Trophoblast cell (in vitro differentiated cells and primary cell): ENCODE data around the gene F13B.

Source experiments
- DNase-seq, 2 donors: peaks; one replicate each; pipeline ENCODE4 v3.0.0-alpha.2; 2016
- H2AFZ ChIP-seq: 2 replicates; pipeline ENCODE4 v1.6.1; 2013; ENCODE audit warnings: low read length, moderate library complexity, mild to moderate bottlenecking; ENCODE audit not compliant: insufficient read depth, poor library complexity
- H2AK5ac ChIP-seq: 2 replicates; pipeline ENCODE4 v1.6.1; 2013; ENCODE audit warnings: mild to moderate bottlenecking, low read length
- H2BK120ac ChIP-seq: 2 replicates; pipeline ENCODE4 v1.6.1; 2013; ENCODE audit warnings: low read length, mild to moderate bottlenecking, moderate library complexity; ENCODE audit not compliant: insufficient read depth, poor library complexity
- H2BK12ac ChIP-seq: 2 replicates; pipeline ENCODE4 v1.6.1; 2013; ENCODE audit warnings: mild to moderate bottlenecking, low read length, moderate library complexity
- H2BK5ac ChIP-seq: 2 replicates; pipeline ENCODE4 v1.6.1; 2013; ENCODE audit warnings: low read length, low read depth, moderate library complexity, mild to moderate bottlenecking; ENCODE audit not compliant: poor library complexity
- H3K14ac ChIP-seq: 2 replicates; pipeline ENCODE4 v1.6.1; 2013; ENCODE audit warnings: mild to moderate bottlenecking, low read length
- H3K18ac ChIP-seq: 2 replicates; pipeline ENCODE4 v1.6.1; 2013; ENCODE audit warnings: mild to moderate bottlenecking, low read length
- H3K23ac ChIP-seq: 2 replicates; pipeline ENCODE4 v1.6.1; 2013; ENCODE audit warnings: low read length
- H3K27ac ChIP-seq: 2 replicates; pipeline ENCODE4 v1.5.1; 2013; ENCODE audit warnings: low read depth, mild to moderate bottlenecking, inconsistent platforms, low read length, moderate library complexity
- H3K27me3 ChIP-seq: 2 replicates; pipeline ENCODE4 v1.6.1; 2013; ENCODE audit warnings: inconsistent platforms, mild to moderate bottlenecking, low read length, moderate library complexity; ENCODE audit not compliant: insufficient read depth
- H3K36me3 ChIP-seq, 2 experiments: 1 replicate in 1 of 2; 2 replicates in 1 of 2; pipeline ENCODE4 v1.6.1; 2013; ENCODE audit warnings: low read length in 2 of 2, mild to moderate bottlenecking in 2 of 2, moderate library complexity in 1 of 2; ENCODE audit not compliant: insufficient read depth in 2 of 2, control insufficient read depth in 1 of 2
- H3K4ac ChIP-seq: 2 replicates; pipeline ENCODE4 v1.6.1; 2013; ENCODE audit warnings: low read depth, mild to moderate bottlenecking, low read length, moderate library complexity
- H3K4me1 ChIP-seq, 2 experiments: 1 replicate in 1 of 2; 2 replicates in 1 of 2; pipeline ENCODE4 v1.6.1; 2013; ENCODE audit warnings: low read length in 2 of 2, mild to moderate bottlenecking in 2 of 2, moderate library complexity in 1 of 2; ENCODE audit not compliant: insufficient read depth in 2 of 2, control insufficient read depth in 1 of 2
- H3K4me2 ChIP-seq: 2 replicates; pipeline ENCODE4 v1.6.1; 2013; ENCODE audit warnings: inconsistent platforms, mild to moderate bottlenecking, low read length, moderate library complexity
- H3K4me3 ChIP-seq: 2 replicates; pipeline ENCODE4 v1.5.1; 2013; ENCODE audit warnings: mild to moderate bottlenecking, low read depth, low read length, inconsistent platforms
- H3K79me1 ChIP-seq: one replicate; pipeline ENCODE4 v1.6.1; 2013; ENCODE audit warnings: low read length
- H3K79me2 ChIP-seq: 2 replicates; pipeline ENCODE4 v1.6.1; 2013; ENCODE audit warnings: low read length, mild to moderate bottlenecking; ENCODE audit not compliant: control insufficient read depth, insufficient read depth, poor library complexity
- H3K9ac ChIP-seq: 2 replicates; pipeline ENCODE4 v1.6.1; 2013; ENCODE audit warnings: mild to moderate bottlenecking, low read length
- H3K9me3 ChIP-seq: 2 replicates; pipeline ENCODE4 v1.6.1; 2013; ENCODE audit warnings: low read depth, mild to moderate bottlenecking, control low read depth, inconsistent platforms, low read length; ENCODE audit not compliant: insufficient read depth
- H4K12ac ChIP-seq: 2 replicates; pipeline ENCODE4 v1.6.1; 2013; ENCODE audit warnings: low read depth, mild to moderate bottlenecking, low read length, moderate library complexity
- H4K8ac ChIP-seq: 2 replicates; pipeline ENCODE4 v1.6.1; 2013; ENCODE audit warnings: low read depth, mild to moderate bottlenecking, low read length, moderate library complexity
- H4K91ac ChIP-seq: one replicate; pipeline ENCODE4 v1.6.1; 2013; ENCODE audit warnings: low read depth, mild to moderate bottlenecking, low read length, moderate library complexity
- WGBS: extraction: QIAGEN DNeasy Blood & Tissue Kit; methylation state at CpG from one replicate; pipeline ENCODE4 v1.1.7; 2013; ENCODE audit warnings: missing lambda C conversion rate; ENCODE audit not compliant: insufficient read length, insufficient coverage; ENCODE audit errors: extremely low coverage; 5-methylcytosine and 5-hydroxymethylcytosine counted together

Gene F13B

DNA sequence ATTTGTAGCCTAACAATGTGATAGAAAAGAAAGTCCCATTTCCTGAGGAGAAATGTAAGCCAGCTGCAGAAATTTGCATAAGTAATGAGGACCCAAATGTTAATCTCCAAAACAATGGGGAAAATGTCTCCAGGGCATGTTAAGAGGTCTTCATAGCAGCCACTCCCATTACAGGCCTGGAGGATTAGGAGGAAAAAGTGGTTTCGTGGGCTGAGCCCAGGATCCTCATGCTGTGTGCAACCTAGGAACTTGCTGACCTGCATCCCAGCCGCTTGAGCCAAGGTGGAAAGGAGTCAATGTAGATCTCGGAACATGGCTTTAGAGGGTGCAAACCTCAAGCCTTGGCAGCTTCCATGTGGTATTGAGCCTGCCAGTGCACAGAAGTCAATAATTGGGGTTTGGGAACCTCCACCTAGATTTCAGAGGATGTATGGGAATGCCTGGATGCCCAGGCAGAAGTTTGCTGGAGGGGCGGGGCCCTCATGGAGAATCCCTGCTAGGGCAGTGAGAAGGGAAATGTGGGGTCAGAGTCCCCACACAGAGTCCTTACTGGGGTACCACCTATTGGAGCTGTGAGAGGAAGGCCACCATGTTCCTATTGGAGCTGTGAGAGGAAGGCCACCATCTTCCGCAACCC is 14.2 kb upstream of the F13B start:
- H3K79me2 ChIP-seq = no peaks in the 10 kb centered on the region

DNA sequence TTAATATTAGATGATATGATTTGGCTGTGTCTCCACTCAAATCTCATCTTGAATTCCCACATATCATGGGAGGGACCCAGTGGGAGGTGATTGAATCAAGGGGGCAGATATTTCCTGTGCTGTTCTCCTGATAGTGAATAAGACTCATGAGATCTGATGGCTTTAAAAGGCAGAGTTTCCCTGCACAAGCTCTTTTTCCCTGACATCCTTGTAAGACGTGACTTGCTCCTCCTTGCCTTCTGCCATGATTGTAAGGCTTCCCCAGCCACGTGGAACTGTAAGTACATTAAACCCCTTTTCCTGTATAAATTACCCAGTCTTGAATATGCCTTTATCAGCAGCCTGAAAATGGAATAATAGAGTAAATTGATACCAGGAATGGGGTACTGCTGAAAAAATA is 13.3 kb upstream of the F13B start:
- WGBS = no CpG with 5 or more reads among the region's 2 CpGs
- Histone ChIP-seq H3K23ac (no peak overlapping the region), H3K4me1 (no peaks in the 10 kb centered on the region), H2BK5ac (no peak overlapping the region), H3K9ac (no peak overlapping the region), H4K8ac (no peak overlapping the region), H3K27ac (no peak overlapping the region), H3K14ac (no peak overlapping the region), H2AFZ (no peak overlapping the region), H3K9me3 (peaks cover 9% of the 10 kb centered on the region), H3K79me1 (no peaks in the 10 kb centered on the region), H3K18ac (no peak overlapping the region), H3K4ac (no peak overlapping the region), H4K91ac (no peak overlapping the region), H2BK120ac (no peak overlapping the region), H3K79me2 (no peaks in the 10 kb centered on the region), H3K36me3 (peaks cover 13% of the 10 kb centered on the region in 2 experiments), H2BK12ac (no peak overlapping the region), H3K27me3 (no peaks in the 10 kb centered on the region), H2AK5ac (no peak overlapping the region), H3K4me3 (no peak overlapping the region), H4K12ac (no peak overlapping the region), H3K4me2 (no peak overlapping the region)
- no peak for DNase-seq

More for the DNA sequence above, 14.2 kb upstream of the F13B start:
- Histone ChIP-seq H3K9me3 (peaks cover 9% of the 10 kb centered on the region), H3K4me2 (no peak overlapping the region), H3K18ac (no peak overlapping the region), H3K14ac (no peak overlapping the region), H4K8ac (no peak overlapping the region), H3K36me3 (peaks cover 13% of the 10 kb centered on the region in 2 experiments), H2BK5ac (no peak overlapping the region), H4K91ac (no peak overlapping the region), H3K9ac (no peak overlapping the region), H2AFZ (no peak overlapping the region), H3K23ac (no peak overlapping the region), H3K4ac (no peak overlapping the region), H3K4me3 (no peak overlapping the region), H2BK120ac (no peak overlapping the region), H2BK12ac (no peak overlapping the region), H3K27ac (no peak overlapping the region), H3K27me3 (no peaks in the 10 kb centered on the region), H2AK5ac (no peak overlapping the region), H3K79me1 (no peaks in the 10 kb centered on the region), H3K4me1 (no peaks in the 10 kb centered on the region), H4K12ac (no peak overlapping the region)
- no CpG with 5 or more reads among the region's 5 CpGs for WGBS
- no peak for DNase-seq

DNA sequence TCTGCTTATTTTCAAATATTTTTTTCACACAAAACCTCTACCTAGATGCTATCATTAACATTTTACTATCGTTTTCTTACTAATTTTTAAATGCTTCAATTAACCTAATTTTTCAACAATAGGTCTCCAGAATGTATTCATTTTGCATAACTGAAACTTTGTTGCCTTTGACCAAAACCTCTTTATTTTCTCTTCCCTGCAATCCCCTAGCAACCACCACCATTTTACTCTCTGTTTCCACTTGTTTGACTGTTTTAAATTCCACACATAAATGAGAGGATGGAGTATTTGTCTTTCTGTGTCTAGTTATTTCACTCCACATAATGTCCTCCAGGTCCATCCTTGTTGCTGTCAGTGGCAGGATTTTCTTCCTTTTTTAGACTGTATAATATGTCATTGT is 9.5 kb upstream of the F13B start:
- H2BK12ac ChIP-seq = no peak overlapping the region
- no peak overlapping the region for H3K27ac ChIP-seq
- H3K79me1 ChIP-seq = no peaks in the 10 kb centered on the region
- no peak overlapping the region for H2BK120ac ChIP-seq
- no peak overlapping the region for H3K4me2 ChIP-seq
- H3K23ac ChIP-seq = no peak overlapping the region
- H3K9me3 ChIP-seq = peaks cover 5% of the 10 kb centered on the region
- H3K4ac ChIP-seq = no peak overlapping the region
- H3K4me3 ChIP-seq = no peak overlapping the region
- no peaks in the 10 kb centered on the region for H3K79me2 ChIP-seq
- H3K14ac ChIP-seq = no peak overlapping the region
- no peak overlapping the region for H2BK5ac ChIP-seq
- H4K8ac ChIP-seq = no peak overlapping the region
- H3K27me3 ChIP-seq = no peaks in the 10 kb centered on the region
- DNase-seq = no peak
- no peaks in the 10 kb centered on the region for H3K4me1 ChIP-seq
- WGBS = 100% methylated on average over 1 of the region's 1 CpG
- H3K36me3 ChIP-seq = peaks cover 2 to 4% of the 10 kb centered on the region in 2 experiments
- no peak overlapping the region for H4K12ac ChIP-seq
- no peak overlapping the region for H3K18ac ChIP-seq
- no peak overlapping the region for H3K9ac ChIP-seq
- H2AFZ ChIP-seq = no peak overlapping the region
- H4K91ac ChIP-seq = no peak overlapping the region
- H2AK5ac ChIP-seq = no peak overlapping the region

DNA sequence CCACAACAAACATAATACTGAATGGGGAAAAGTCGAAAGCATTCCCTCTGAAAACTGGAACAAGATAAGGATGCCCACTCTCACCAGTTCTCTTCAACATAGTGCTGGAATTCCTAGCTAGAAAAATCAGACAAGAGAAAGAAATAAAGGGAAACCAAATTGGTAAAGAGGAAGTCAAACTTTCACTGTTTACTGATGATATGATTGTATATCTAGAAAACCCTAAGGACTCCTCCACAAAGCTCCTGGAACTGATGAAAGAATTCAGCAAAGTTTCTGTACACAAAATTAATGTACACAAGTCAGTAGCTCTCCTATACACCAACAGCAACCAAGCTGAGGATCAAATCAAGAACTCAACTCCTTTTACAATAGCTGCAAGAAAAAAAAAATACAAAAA is 6.9 kb upstream of the F13B start:
- no peak overlapping the region for H3K18ac ChIP-seq
- no peak overlapping the region for H2BK12ac ChIP-seq
- no peak overlapping the region for H3K4me3 ChIP-seq
- H3K9ac ChIP-seq = no peak overlapping the region
- no peak overlapping the region for H2AFZ ChIP-seq
- no peak for DNase-seq
- no peak overlapping the region for H2BK5ac ChIP-seq
- H3K4ac ChIP-seq = no peak overlapping the region
- no peak overlapping the region for H4K12ac ChIP-seq
- no peak overlapping the region for H4K91ac ChIP-seq
- no peaks in the 10 kb centered on the region for H3K79me1 ChIP-seq
- H3K23ac ChIP-seq = no peak overlapping the region
- H3K9me3 ChIP-seq = no peaks in the 10 kb centered on the region
- no CpG with 5 or more reads among the region's 1 CpG for WGBS
- no peaks in the 10 kb centered on the region for H3K79me2 ChIP-seq
- H3K4me2 ChIP-seq = no peak overlapping the region
- no peaks in the 10 kb centered on the region for H3K4me1 ChIP-seq
- no peak overlapping the region for H3K14ac ChIP-seq
- H2AK5ac ChIP-seq = no peak overlapping the region
- H3K36me3 ChIP-seq = no peaks in the 10 kb centered on the region
- H3K27ac ChIP-seq = no peak overlapping the region
- no peaks in the 10 kb centered on the region for H3K27me3 ChIP-seq
- no peak overlapping the region for H4K8ac ChIP-seq
- no peak overlapping the region for H2BK120ac ChIP-seq
